HUES6 (cell line): ENCODE data around the gene AIP.

Experiments used
- H3K27ac ChIP-seq: 2 replicates; pipeline ENCODE4 v1.7.0; 2013; ENCODE audit warnings: low read depth, mild to moderate bottlenecking, low read length, inconsistent platforms
- H3K27me3 ChIP-seq: 2 replicates; pipeline ENCODE4 v1.6.1; 2013; ENCODE audit warnings: low read length; ENCODE audit not compliant: control insufficient read depth, insufficient read depth
- H3K36me3 ChIP-seq: 2 replicates; pipeline ENCODE4 v1.6.1; 2013; ENCODE audit warnings: low read length; ENCODE audit not compliant: control insufficient read depth, insufficient read depth
- H3K4me1 ChIP-seq: 2 replicates; pipeline ENCODE4 v1.6.1; 2013; ENCODE audit warnings: low read length; ENCODE audit not compliant: control insufficient read depth, insufficient read depth
- H3K4me3 ChIP-seq: 2 replicates; pipeline ENCODE4 v1.5.1; 2013; ENCODE audit warnings: low read depth, low read length
- H3K9ac ChIP-seq: one replicate; pipeline ENCODE4 v1.6.1; 2013; ENCODE audit warnings: mild to moderate bottlenecking, low read length
- H3K9me3 ChIP-seq: 2 replicates; pipeline ENCODE4 v1.6.1; 2013; ENCODE audit warnings: low read depth, low read length; ENCODE audit not compliant: control insufficient read depth, insufficient read depth

Gene AIP

DNA sequence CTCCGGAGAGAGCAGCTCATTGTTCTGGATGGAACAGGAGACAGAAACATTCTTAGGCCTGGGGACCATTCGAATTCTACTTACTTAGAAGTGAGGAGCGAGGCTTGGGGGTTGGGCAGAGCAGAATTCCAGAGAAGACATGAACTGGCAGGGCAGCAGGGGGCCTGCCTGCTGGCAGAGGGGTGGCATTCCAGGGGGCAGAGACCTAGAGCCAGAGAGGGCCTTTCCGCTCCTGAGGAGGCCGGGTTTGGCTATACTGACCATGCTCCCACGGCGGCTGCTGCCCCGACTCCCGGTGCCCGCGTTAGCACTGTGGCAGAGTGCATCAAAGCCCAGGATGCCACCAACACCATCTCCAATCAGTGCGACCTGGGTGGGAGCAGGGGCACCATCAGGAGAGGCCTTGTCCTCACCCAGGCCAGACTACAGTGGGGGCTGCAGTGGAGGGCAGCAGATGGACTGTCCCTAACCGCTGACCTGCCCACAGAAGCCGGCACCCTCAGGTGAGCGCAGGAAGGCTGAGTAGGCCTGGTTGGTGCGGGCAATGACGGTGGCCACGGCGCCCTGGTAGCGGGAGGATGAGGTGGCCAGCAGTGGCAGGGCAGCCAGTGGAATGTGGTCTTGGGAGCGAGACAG lies 14.9 kb downstream of the AIP start:
- Histone ChIP-seq H3K4me3 (no peak overlapping the region), H3K4me1 (no peaks in the 10 kb centered on the region), H3K36me3 (peaks cover 63% of the 10 kb centered on the region), H3K27ac (no peak overlapping the region), H3K27me3 (no peaks in the 10 kb centered on the region), H3K9ac (no peak overlapping the region), H3K9me3 (no peaks in the 10 kb centered on the region)

DNA sequence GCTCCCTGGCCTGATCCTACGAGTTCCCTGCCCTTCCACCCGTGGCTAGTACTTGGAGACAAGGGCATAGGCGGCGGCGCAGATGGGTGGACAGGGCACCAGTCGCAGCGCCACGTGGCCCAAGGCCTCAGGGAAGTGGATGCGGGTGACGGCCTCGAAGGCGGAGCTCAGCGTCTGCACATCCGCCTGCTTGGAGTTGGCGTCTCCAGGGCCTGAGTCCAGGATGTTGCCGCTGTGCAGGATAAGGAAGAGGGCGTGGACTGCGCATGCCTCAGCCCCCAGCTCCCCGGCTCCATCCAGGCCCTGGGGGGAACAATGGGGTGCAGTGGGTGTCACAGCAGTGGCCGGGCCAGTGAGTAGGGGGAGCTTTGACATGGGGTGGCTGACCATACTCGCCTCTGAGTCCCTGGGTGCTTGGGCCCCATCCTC lies 15.7 kb downstream of the AIP start:
- Histone ChIP-seq H3K36me3 (peaks cover 59% of the 10 kb centered on the region), H3K9me3 (no peaks in the 10 kb centered on the region), H3K9ac (no peak overlapping the region), H3K4me1 (peaks cover 2% of the 10 kb centered on the region; the same call in 1 of the 2 replicates), H3K4me3 (no peak overlapping the region), H3K27me3 (peaks cover 4% of the 10 kb centered on the region), H3K27ac (no peak overlapping the region)

DNA sequence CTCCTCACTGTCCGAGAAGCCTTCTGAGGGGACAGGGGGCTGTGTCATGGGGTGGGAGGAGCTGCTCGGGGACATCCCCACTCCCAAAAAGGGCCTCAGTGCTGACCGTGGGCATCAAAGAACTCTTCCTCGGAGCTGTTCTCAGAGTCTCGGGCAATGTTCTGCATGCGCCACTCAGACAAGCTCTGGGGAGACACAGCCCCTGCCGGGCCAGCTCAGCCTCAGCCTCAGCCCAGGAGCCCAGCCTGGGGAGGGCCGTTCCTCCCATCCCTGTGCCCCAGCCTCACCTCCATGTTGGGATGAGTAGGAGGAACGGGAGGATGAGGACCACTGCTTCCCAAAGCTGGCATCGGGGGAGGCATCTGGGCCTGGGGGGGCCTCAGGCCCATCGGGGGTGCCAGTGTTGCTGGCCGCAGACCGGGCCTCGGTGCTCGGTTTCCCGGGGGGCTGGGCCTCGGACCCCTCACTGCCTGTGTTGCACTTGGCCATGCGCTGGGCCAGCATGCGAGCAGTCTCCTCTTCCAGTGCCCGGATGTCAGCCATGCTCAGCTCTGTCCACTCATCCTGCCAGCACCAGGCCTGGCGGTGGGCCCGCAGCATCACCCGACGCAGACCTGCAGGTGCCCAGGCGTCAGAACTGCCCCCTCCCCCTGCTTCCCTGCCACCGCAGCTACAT lies 17.1 kb downstream of the AIP start:
- H3K36me3 ChIP-seq = peaks cover 51% of the 10 kb centered on the region
- peaks cover 5% of the 10 kb centered on the region for H3K4me1 ChIP-seq
- peaks cover 8% of the 10 kb centered on the region for H3K27me3 ChIP-seq
- no peaks in the 10 kb centered on the region for H3K9me3 ChIP-seq
- H3K27ac ChIP-seq = no peak overlapping the region
- H3K4me3 ChIP-seq = no peak overlapping the region
- no peak overlapping the region for H3K9ac ChIP-seq

DNA sequence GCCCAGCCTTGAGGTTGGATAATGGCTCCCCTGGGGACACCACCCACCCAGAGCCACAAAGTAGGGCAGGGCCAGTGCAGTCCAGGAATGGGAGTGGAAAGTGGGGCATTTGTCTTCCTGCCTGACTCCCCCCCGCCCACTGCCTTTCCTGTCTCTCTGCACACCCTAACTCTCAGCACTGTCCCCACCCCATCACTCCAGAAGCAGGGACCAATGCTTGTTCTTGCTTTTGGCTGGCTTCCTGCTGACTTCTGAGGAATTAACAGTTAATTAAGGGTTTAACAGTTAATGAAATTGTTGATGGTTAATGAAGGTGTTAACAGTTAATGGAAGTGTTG lies 17.6 kb downstream of the AIP start:
- Histone ChIP-seq H3K4me1 (peaks cover 7% of the 10 kb centered on the region), H3K36me3 (peaks cover 48% of the 10 kb centered on the region), H3K27me3 (peaks cover 8% of the 10 kb centered on the region), H3K9ac (no peak overlapping the region), H3K4me3 (no peak overlapping the region), H3K9me3 (no peaks in the 10 kb centered on the region), H3K27ac (no peak overlapping the region)

DNA sequence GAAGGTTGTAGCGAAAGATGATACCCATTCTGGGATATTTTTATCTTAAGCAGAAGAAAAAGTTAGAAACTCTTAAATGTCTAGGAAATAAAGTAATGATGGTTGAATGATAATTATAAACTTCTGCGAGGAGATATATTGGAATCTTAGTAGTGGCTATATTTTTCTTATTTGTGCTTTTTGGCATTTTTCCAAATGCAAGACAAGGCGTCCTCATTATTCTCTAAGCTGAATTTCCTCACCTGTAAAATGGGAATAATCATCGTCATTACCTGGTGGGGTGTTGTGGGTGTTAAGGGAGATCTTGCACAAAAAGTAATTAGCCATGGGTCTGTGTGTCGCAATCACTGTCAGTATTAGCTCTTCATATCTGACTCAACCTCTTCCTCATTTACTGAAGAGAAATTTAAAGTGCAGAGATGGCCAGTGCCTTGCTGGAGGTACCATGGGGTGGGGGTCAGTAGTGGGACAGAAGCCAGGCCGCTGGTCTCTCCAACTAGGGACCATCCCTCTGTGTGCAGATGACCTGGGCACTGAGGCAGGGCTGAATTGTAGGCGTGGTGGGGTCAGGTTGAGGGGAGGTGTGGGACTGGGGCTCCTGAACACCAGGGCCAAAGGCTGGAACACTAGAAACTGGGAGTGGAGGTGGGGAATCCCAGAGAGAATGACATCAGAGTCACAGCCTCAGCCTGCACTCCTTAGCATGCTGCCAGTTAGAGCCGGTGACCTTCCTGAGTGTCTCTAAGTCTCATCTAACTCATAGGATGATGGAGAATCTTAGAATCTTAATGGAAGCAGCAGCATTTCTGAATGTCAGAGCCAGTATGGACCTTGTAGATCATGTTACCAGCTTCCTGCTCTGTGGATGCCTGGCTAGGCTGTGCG lies 18.2 kb downstream of the AIP start:
- H3K27ac ChIP-seq = no peak overlapping the region
- H3K9ac ChIP-seq = no peak overlapping the region
- no peak overlapping the region for H3K4me3 ChIP-seq
- H3K27me3 ChIP-seq = peaks cover 8% of the 10 kb centered on the region
- H3K4me1 ChIP-seq = peaks cover 13% of the 10 kb centered on the region
- peaks cover 42% of the 10 kb centered on the region for H3K36me3 ChIP-seq
- H3K9me3 ChIP-seq = no peaks in the 10 kb centered on the region

DNA sequence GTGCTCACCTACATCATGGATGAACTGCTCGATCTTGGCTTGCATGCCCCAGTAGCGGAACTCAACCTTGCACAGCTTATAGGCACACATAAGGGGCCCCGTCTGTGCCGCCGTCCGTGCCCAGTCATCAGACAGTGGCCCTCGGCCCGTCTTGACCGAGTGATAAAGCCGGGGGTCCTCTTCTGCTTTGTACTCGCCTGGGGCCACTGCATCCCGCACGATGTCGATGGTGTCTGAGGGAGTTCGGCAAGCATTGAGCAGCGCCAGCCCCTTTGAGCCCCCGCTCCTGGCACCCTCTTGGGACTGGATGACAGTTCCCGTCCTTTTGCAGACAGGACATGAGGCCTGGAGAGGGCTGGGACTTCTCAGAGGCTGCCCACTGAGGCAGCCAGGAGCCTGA lies 19.0 kb downstream of the AIP start:
- Histone ChIP-seq H3K4me1 (peaks cover 18% of the 10 kb centered on the region), H3K36me3 (peaks cover 36% of the 10 kb centered on the region)

DNA sequence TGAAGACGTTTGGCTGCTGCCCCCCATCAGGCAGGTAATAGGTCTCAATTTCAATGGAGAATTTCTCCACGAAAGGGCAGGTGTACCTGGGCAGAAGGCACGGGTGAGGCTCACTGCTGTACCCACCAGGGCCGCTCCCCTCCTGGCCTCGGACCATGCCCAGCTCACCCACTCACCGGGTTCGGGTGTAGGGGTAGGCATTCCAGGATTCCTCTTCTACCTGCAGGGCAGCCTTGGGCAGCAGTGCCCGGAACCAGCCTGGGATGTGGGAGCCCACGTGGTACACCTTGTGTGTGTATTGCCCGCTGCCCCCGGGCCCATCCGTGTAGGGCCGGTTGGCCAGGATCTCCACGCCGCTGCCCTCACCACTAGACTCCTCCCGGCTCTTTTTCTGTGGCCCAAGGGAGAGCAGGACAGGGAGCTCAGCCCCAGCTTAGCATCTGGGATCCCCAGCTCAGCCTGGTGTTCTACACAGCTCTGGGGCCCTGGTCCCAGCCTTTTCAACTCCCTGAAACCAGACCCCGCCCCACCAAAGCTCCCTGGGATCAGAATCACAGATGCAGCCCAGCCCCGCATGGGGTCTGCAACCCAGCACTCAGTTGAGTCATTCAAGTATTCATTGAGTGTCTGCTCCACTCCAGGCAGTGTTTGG lies 19.6 kb downstream of the AIP start:
- H3K36me3 ChIP-seq = peaks cover 32% of the 10 kb centered on the region
- peaks cover 8% of the 10 kb centered on the region for H3K27me3 ChIP-seq
- H3K4me1 ChIP-seq = peaks cover 23% of the 10 kb centered on the region
- H3K9ac ChIP-seq = no peak overlapping the region
- H3K27ac ChIP-seq = no peak overlapping the region
- H3K4me3 ChIP-seq = no peak overlapping the region
- H3K9me3 ChIP-seq = no peaks in the 10 kb centered on the region

More for the DNA sequence above, 19.0 kb downstream of the AIP start:
- Histone ChIP-seq H3K9me3 (no peaks in the 10 kb centered on the region), H3K27ac (no peak overlapping the region), H3K9ac (no peak overlapping the region), H3K4me3 (no peak overlapping the region), H3K27me3 (peaks cover 8% of the 10 kb centered on the region)

DNA sequence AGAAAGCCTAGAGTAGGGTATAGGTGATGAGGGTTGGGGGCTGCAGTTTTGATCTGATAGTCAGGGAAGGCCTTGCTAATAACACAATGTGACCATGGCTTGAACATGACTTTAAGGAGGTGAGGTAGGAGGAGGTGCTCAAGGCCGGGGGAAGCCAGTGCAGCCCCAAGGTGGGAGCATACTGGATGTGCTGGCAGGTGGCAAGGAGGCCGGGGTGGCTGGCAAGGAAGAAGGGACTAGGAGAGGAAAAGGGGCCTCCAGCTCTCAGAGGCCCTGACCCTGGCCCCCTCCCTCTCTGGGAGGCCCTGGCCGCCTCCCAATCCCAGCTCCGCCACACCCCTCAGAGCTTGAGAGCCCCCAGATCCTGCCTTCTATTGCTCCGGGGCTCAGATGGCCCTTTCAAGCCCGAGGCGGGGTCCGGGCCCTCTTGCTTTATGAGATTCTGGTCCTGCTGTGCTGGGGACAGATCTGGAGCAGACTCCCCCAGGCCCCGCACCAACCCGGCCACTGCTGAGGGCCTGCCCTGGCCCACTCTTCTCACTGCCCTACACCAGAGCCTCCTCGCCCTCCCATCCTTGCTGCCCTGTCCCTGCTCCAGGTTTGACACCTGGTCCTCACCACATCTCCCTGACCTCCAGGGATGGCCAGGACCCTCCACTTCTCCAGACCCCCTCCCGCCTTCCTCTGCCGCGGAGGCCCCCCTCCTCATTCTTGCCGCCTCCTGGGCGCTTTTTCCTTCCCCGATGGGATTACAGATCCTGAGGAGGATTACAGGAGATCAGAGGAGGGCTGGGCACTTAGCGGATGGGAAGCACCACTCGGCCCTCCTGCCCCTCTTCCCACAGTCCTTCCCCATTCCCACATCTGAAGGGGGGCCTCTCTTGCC lies 20.5 kb downstream of the AIP start:
- Histone ChIP-seq H3K9ac (no peak overlapping the region), H3K36me3 (peaks cover 24% of the 10 kb centered on the region), H3K4me1 (peaks cover 23% of the 10 kb centered on the region), H3K4me3 (peak overlapping the region; percentile 84), H3K9me3 (no peaks in the 10 kb centered on the region), H3K27me3 (peaks cover 8% of the 10 kb centered on the region), H3K27ac (no peak overlapping the region)

DNA sequence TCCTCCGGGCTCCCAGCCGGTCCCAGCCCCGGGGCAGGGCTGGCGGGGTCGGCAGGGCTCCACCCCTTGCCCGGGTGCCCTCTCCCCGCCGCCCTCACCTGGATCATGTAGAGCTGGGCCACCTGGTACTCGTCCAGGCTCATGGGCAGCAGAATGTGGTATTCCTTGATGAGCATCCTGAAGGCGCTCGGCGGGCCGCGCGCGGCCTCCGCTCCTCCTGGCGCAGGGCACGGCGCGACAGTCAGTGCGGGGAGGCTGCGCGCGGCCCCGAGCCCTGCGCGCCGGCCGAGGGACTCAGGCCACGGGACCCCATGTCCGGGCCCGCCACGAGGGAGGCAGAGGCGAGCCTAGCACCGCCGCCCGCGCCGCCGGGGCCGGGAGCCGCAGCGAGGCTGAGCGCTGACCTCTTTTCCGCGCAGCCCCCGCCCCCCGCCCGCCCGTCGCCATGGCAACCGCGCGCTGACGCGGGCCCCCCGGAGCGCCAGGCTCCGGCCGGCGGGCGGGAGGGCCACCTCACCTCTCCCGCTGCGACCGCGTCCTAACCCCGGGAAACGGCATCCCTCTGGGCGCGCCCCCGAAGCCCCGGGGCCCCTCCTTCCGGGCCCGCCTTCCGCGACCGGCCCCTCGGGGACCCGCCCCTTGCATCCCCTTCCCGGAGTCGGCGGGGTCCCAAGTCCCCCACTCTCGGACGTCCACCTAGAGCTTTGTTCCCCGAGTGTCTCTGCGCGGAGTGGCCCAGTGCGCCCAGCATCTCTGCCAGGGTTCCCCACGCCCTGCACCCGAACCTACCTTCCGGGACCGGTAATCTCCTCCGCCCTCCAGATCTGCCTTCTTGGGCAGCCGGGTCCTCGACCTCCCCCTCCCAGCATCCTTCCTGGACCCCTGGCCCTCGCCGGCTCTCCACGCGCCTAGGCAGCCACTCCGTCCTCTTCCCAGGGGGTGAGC lies 21.5 kb downstream of the AIP start:
- peaks cover 18% of the 10 kb centered on the region for H3K36me3 ChIP-seq
- no peak overlapping the region; the same call in 1 of the 2 replicates for H3K27ac ChIP-seq
- H3K9ac ChIP-seq = peak overlapping the region; percentile 43

More for the DNA sequence above, 21.5 kb downstream of the AIP start:
- Histone ChIP-seq H3K27me3 (peaks cover 8% of the 10 kb centered on the region), H3K4me1 (peaks cover 23% of the 10 kb centered on the region), H3K4me3 (peak overlapping the region; percentile 84), H3K9me3 (no peaks in the 10 kb centered on the region)
